GM18505 (cell line): ENCODE measurements around the gene DOCK1.

ENCODE experiments used
- ATAC-seq: cut with Tn5 transposase; IDR thresholded peaks from one replicate; pipeline ENCODE4 v1.9.1; 2021; ENCODE audit not compliant: unreplicated experiment
- POLR2A ChIP-seq: IDR thresholded peaks from 4 replicates; pipeline ENCODE4 v1.6.1; 2011; ENCODE audit warnings: borderline replicate concordance; ENCODE audit not compliant: insufficient read depth, insufficient read length; ENCODE audit errors: extremely low read depth

DOCK1 gene

DNA sequence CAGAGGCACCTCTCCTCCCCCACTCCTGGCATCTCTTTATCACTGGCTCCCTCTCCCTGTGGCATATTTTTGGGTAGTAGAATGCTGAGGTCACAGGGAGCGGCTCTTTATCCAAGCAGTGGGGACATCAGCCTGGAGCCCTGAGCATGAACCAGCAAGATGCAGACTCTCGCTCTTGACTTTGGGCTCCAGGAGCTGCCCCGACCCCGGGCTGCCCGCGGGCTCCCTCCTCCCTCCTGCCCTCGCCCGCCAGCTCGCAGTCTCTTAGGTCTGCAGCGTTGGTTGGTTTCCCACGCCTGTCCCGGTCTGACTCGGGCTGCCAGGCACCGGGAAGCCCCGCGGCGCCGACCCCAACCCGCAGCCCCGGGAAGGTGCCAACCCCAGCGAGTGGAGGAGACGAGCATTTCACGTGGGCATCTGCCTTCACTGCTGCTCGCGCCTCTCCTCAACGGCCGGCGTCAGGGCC, 289.8 kb downstream of the DOCK1 start:
- ATAC-seq, result no peak
- no peak for TF ChIP-seq POLR2A

DNA sequence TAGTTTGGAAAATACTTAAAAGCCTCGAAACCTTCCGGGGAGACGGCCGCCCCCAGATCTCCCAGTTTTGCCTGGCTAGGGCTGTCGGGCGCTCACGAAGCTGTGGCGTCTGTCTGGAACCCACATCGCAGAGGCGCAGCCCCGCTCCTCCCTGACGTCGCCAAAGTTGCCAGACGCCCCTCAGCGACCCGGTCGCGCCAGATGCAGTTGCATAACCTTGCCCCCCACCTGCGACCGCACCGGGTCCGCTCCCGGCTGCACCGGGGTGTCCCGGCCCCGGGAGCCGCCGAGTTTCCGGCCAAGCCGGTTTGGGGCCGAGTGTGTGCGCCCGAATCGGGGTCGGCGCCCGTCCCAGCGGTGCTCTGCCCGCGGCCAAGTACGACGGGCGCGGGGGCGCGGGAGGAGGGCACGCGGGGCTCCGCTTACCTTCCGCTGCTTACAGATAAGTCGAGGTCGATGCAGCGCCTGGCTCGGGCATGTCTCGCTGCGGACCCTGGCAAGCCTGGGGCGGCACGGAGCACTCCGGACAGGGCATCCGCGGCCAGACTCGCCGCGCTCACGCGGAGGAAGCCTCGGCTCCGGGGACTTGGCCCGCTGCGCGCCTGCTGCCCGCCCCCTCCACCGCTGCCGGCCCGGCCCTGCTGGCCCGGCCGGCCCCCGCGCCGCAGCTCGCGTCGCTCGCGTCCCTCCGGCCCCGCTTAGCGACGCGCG, 290.5 kb downstream of the DOCK1 start:
- ATAC-seq, result no peak
- no peak for TF ChIP-seq POLR2A

DNA sequence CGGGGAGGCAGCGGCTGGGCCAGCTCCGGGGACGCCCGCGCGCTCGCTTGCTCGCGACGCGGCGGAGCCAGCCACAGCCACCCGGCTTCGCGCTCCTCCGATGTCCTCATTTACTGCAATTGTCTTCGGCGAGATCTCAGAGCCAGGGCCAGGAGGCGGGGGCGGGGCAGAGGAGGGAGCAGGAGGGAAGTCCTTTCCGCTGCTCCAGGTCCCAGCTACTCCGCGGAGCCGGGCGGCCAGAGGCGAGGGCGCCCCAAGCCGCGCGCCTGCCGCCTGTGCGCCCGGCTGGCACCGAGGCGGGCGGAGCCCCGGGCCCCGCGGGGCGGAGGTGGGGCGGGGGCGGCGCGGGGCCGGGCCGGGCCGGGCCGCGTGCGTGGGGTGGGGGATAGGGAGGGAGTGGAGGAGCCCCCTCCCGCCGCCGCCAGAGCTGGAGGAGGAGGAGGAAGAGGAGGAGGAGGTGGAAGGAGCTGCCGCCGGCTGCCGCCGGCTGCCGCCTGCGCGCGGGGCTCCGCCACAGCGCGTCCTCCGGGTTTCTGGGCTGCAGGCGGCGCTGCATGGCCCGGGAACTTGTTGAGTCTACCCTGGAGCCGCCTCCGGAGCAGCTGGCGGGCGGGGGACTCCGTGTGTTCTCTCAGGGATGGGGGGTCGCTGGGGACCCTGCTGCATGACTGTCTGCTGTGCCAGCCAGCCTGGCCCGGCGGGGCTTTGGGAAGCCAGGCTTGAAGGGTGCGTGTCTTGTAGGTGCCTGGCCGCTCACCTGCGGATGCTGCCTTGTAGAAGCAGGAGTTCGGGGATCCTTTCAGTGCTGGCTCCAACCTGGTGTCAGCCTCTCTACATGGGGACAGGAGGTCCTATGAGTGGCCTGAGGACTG, 291.3 kb downstream of the DOCK1 start, which contains the start of gene INSYN2A:
TSS of gene INSYN2A (minus strand) at position 310 of the 872 bp plus-strand sequence. CDS start 20,196 bp downstream, outside the sequence.
- ATAC-seq, result no peak
- no peak for TF ChIP-seq POLR2A

DNA sequence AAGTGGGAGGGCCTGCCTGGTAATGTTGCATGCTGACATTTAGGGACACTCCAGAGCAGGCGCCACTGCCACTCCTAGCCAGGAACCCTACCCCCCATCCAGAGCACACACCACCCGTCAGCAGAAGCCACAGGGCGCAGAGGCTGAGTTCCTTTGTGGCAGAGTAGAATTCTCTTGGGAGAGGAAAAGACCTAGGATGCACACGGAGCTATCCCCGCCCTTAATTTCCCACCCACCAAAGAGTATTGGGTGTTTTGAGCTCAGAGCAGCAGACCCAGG, 291.9 kb downstream of the DOCK1 start:
- ATAC-seq, result no peak
- TF ChIP-seq POLR2A, result no peak

DNA sequence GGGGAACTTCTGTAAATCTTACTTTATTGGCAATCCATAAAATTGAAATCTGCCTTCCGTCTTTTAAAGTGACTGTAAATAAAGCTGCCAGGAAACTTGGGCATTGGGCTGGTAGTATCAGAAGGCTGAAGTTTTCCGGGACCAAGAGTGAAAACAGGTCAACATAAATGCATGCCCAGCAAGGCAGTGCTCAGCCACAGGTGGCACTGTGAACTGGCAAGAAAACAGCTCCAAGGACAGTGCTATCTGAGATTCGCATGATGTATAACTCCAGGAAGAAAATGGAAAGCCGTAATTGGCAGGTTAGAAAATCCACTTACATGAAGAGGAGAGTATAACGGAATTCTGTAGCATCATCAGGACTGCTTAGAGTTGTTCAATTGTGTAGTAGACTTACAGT, 293.1 kb downstream of the DOCK1 start:
- ATAC-seq, result no peak
- TF ChIP-seq POLR2A, result no peak

DNA sequence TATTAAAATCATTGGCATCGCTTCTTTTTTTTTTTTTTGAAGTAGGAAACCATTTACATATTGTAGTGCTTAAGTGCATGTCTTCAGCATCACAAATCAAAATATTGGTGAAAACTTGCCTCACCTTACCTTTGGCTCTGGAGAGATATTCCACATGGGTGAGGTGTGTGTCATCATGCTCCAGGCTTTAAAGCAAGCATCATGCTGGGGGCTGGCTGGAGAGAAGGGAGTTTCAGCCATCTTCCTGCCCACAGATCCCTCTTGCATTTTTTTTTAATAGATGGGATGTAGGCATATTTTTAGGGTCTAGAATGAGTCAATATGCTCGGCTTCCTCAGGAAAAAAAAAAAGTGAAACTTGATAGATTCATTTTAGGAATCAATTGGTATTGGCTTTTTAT, 293.5 kb downstream of the DOCK1 start:
- TF ChIP-seq POLR2A, result no peak
- ATAC-seq, result no peak

DNA sequence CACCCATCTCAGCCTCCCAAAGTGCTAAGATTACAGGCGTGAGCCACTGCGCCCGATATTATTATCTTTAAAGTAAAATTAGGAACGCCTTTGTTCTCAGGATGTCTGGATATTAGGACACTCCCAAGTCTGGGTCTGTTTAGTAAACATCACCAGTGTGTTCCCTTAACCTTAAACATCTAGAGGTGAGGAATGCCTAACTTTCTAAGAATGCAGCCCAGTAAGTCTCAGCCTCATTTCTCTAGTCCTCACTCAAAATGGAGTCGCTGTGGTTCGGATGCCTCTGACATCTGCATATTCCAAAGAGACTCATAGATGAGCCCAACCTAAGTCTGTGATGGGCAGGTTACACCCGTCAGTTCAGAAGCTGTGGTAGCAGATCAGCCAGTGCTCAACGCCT, 295.4 kb downstream of the DOCK1 start:
- ATAC-seq, result no peak
- no peak for TF ChIP-seq POLR2A

DNA sequence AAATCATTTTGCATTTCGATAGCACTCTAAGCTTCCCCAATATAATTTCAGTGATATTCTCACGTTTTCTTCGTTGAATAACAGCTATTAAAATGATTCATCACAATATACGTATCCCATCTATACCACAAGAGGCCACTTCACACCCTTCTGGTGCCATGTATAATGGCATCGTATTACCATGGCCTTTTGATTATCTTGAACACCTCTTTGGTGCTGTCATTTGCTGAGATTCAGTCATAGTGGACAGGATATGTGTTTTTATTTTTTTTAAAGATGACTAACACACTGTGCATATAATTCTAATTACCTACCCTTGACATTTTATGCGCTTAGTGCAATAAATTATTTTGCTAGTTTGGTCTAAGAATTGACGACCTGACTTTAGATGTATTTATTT, 297.8 kb downstream of the DOCK1 start:
- ATAC-seq, result no peak

DNA sequence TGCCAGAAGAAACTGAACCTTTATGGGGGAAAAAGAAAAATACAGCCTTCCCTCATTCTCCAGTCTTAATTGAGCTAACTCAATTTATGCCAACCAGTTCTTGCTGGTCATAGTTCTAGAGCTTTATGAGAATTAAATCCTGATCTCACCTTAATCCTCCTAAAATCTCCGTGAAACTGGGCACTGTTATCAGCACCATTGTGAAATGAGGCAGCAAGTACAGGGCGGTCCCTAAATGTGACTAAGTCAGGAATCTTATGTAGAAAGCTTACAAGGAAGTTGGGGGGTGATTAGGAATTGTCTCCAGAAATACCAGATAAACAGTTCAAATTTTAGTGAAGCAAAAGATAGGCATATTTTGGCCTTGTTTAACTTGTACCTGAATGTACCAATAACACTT, 301.9 kb downstream of the DOCK1 start:
- no peak for ATAC-seq
- TF ChIP-seq POLR2A, result no peak

More for the DNA sequence above, 297.8 kb downstream of the DOCK1 start:
- TF ChIP-seq POLR2A, result no peak

DNA sequence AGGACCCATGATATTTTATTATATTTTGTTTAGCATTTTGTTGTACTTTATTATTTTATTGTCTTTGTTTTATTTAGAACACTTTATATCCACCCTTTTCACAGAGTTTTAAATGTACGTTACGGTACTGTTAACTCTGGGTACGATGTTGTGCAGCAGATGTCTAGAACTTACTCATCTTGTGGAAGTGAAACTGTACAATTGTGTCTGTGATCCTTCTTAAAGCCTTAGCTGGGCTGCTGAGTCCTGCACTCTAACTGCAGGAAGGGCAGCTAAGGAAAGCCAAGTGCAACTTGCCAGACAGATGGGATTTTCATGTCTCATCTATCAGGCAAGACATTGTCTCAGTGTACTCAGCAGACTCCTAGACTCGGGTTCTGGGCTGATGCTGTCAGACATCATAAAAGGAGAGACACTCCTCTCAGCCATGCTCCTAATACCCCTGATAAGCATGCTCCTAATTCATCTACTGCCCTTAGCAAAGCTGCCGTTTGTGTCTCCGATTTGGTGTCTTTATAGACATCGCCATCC, 305.8 kb downstream of the DOCK1 start:
- no peak for ATAC-seq
- TF ChIP-seq POLR2A, result no peak

DNA sequence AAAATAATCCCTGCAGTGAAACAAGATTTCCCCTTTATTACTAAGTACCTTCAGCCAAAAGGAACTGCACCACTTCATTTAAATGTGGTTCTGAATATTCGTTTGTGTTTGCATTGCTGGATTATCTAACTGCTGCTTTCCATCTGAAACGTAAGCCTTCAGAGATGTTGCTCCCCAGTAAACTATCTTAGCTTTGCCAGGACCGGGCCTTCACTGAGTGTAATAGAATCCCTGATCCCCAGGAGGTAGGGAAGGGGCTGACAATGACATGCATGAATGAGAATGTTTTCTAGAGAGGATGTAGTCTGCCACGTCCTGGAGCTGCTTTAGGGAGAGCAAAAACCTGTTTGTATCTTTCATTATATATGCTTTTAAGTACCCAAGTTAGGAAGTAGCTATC, 310.6 kb downstream of the DOCK1 start:
- no peak for TF ChIP-seq POLR2A
- ATAC-seq, result no peak

DNA sequence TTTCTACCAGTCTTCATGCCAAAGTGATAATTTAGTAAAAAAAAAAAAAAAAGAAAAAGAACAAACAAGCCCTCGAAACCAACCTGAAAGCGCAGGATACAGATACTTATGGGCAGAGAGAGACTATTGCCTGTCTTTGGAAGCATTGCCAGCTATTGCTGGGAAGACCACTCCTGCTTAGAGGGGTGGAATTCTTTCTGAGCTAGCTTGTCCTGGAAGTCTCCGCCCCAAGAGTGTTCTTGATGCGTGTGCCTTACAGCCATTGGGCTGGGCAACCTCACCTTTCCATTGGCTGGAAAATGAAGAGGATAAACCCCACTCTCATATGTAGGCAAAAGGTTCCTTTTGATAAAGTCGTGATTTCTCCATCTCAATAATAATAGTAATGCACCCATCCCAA, 311.0 kb downstream of the DOCK1 start:
- no peak for TF ChIP-seq POLR2A
- no peak for ATAC-seq

DNA sequence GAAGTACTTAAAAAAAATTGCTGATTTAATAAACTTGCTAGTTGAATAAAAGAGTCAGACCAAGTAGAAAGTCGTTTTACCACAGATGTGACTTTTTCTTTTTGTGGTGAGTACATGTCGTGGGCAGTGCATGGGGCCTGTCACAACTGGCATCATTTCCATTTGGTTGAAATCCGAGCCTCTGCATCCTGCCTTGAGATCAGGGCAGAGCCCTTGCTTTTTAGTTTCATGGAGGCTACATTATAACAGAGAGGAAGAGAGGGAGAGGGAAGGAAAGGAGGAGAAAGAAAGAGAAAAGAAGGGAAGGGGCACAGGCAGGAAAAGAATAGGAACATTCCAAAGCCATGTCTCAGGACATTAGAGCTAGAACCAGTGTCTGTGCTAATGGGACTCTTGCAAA, 311.6 kb downstream of the DOCK1 start:
- TF ChIP-seq POLR2A, result no peak
- ATAC-seq, result no peak

DNA sequence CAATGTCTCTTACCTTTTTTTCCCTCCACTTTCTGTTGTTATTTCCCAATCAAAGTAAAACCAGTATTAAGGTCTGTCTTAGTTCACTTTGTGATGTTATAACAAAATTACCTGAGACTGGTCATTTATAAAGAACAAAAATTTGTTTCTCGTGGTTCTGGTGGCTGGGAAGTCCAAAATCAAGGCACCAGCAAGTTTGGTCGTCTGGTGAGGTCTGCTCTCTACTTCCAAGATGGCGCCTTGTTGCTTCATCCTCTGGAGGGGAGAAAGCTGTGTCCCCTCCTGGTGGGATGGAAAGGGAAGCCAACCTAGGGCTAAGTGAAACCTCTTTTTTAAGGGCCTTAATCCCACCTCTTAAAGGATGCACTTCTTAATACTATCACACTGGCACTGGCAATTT, 313.4 kb downstream of the DOCK1 start:
- no peak for TF ChIP-seq POLR2A
- no peak for ATAC-seq
